ENCODE data around the gene ECI2.
"Not testable (repeated sequence)": the region's sequence is repeated elsewhere in the genome, so short reads cannot be mapped to it uniquely, and the experiment has no call there.

The ECI2 gene

GRCh38 chr6:4101298-4101697, 34.1 kb downstream of the ECI2 start:
- Histone ChIP-seq H3K27me3 (ENCODE audit: insufficient read depth, low read length, poor library complexity) (no peaks in the 10 kb centered on the region), H3K4me1 (ENCODE audit: insufficient read depth, low read length) (no peaks in the 10 kb centered on the region), H3K27ac (ENCODE audit: low read length) (no peak overlapping the region), H3K36me3 (ENCODE audit: insufficient read depth, low read length) (no peaks in the 10 kb centered on the region), H3K4me2 (ENCODE audit: insufficient read depth, low read length) (no peak overlapping the region), H3K4me3 (ENCODE audit: low read depth in 1 of 2, low read length in 2 of 2) (no peak overlapping the region), H2AFZ (ENCODE audit: low read depth, low read length) (no peak overlapping the region), H3K9me3 (ENCODE audit: insufficient read depth, low read length, severe bottlenecking) (no peaks in the 10 kb centered on the region), H3K9ac (ENCODE audit: low read depth, low read length) (no peak overlapping the region), H4K20me1 (ENCODE audit: insufficient read depth, low read length) (no peaks in the 10 kb centered on the region), H3K79me2 (ENCODE audit: insufficient read depth, low read length) (no peaks in the 10 kb centered on the region)
- DNase-seq: no peak
- no peak for ATAC-seq (ENCODE audit: insufficient read depth, low read depth)
- no peak for TF ChIP-seq CTCF (IDR thresholded peaks at IDR 0.05; ENCODE audit: borderline replicate concordance, extremely low read depth, low read length, poor library complexity, severe bottlenecking)
- no peak for TF ChIP-seq EZH2 (IDR thresholded peaks at IDR 0.05; ENCODE audit: borderline replicate concordance, low read depth, low read length, severe bottlenecking)

GRCh38 chr6:4100655-4101054, 34.7 kb downstream of the ECI2 start:
- Histone ChIP-seq H3K4me3 (ENCODE audit: low read depth in 1 of 2, low read length in 2 of 2) (no peak overlapping the region), H4K20me1 (ENCODE audit: insufficient read depth, low read length) (no peaks in the 10 kb centered on the region), H2AFZ (ENCODE audit: low read depth, low read length) (no peak overlapping the region), H3K27ac (ENCODE audit: low read length) (no peak overlapping the region), H3K9ac (ENCODE audit: low read depth, low read length) (no peak overlapping the region), H3K27me3 (ENCODE audit: insufficient read depth, low read length, poor library complexity) (no peaks in the 10 kb centered on the region), H3K4me1 (ENCODE audit: insufficient read depth, low read length) (no peaks in the 10 kb centered on the region), H3K79me2 (ENCODE audit: insufficient read depth, low read length) (no peaks in the 10 kb centered on the region), H3K36me3 (ENCODE audit: insufficient read depth, low read length) (no peaks in the 10 kb centered on the region), H3K9me3 (ENCODE audit: insufficient read depth, low read length, severe bottlenecking) (no peaks in the 10 kb centered on the region), H3K4me2 (ENCODE audit: insufficient read depth, low read length) (no peak overlapping the region)
- no peak for DNase-seq
- TF ChIP-seq CTCF (IDR thresholded peaks at IDR 0.05; ENCODE audit: borderline replicate concordance, extremely low read depth, low read length, poor library complexity, severe bottlenecking) (no peak), EZH2 (IDR thresholded peaks at IDR 0.05; ENCODE audit: borderline replicate concordance, low read depth, low read length, severe bottlenecking) (no peak)
- no peak for ATAC-seq (ENCODE audit: insufficient read depth, low read depth)

GRCh38 chr6:4093288-4093687, 42.1 kb downstream of the ECI2 start:
- no peaks in the 10 kb centered on the region for H3K9me3 ChIP-seq (ENCODE audit: insufficient read depth, low read length, severe bottlenecking)
- ATAC-seq (ENCODE audit: insufficient read depth, low read depth) (no peak), DNase-seq (no peak)
- no peaks in the 10 kb centered on the region for H3K4me1 ChIP-seq (ENCODE audit: insufficient read depth, low read length)
- H3K4me3 ChIP-seq (ENCODE audit: low read depth in 1 of 2, low read length in 2 of 2): no peak overlapping the region
- no peak overlapping the region for H2AFZ ChIP-seq (ENCODE audit: low read depth, low read length)
- H3K4me2 ChIP-seq (ENCODE audit: insufficient read depth, low read length): no peak overlapping the region
- no peaks in the 10 kb centered on the region for H3K36me3 ChIP-seq (ENCODE audit: insufficient read depth, low read length)
- no peak overlapping the region for H3K27ac ChIP-seq (ENCODE audit: low read length)
- no peak for TF ChIP-seq EZH2 (IDR thresholded peaks at IDR 0.05; ENCODE audit: borderline replicate concordance, low read depth, low read length, severe bottlenecking)
- H4K20me1 ChIP-seq (ENCODE audit: insufficient read depth, low read length): no peaks in the 10 kb centered on the region
- no peak overlapping the region for H3K9ac ChIP-seq (ENCODE audit: low read depth, low read length)
- H3K79me2 ChIP-seq (ENCODE audit: insufficient read depth, low read length): no peaks in the 10 kb centered on the region
- no peaks in the 10 kb centered on the region for H3K27me3 ChIP-seq (ENCODE audit: insufficient read depth, low read length, poor library complexity)

GRCh38 chr6:4091941-4092340, 43.4 kb downstream of the ECI2 start:
- Histone ChIP-seq H3K4me1 (ENCODE audit: insufficient read depth, low read length) (no peaks in the 10 kb centered on the region), H3K36me3 (ENCODE audit: insufficient read depth, low read length) (no peaks in the 10 kb centered on the region), H3K27ac (ENCODE audit: low read length) (no peak overlapping the region), H4K20me1 (ENCODE audit: insufficient read depth, low read length) (no peaks in the 10 kb centered on the region), H3K79me2 (ENCODE audit: insufficient read depth, low read length) (no peaks in the 10 kb centered on the region), H2AFZ (ENCODE audit: low read depth, low read length) (no peak overlapping the region), H3K4me2 (ENCODE audit: insufficient read depth, low read length) (no peak overlapping the region), H3K9me3 (ENCODE audit: insufficient read depth, low read length, severe bottlenecking) (no peaks in the 10 kb centered on the region), H3K27me3 (ENCODE audit: insufficient read depth, low read length, poor library complexity) (no peaks in the 10 kb centered on the region), H3K9ac (ENCODE audit: low read depth, low read length) (no peak overlapping the region), H3K4me3 (ENCODE audit: low read depth in 1 of 2, low read length in 2 of 2) (no peak overlapping the region)
- TF ChIP-seq EZH2 (IDR thresholded peaks at IDR 0.05; ENCODE audit: borderline replicate concordance, low read depth, low read length, severe bottlenecking) (no peak), CTCF (IDR thresholded peaks at IDR 0.05; ENCODE audit: borderline replicate concordance, extremely low read depth, low read length, poor library complexity, severe bottlenecking) (no peak)
- DNase-seq (no peak), ATAC-seq (ENCODE audit: insufficient read depth, low read depth) (no peak)

- H3K4me2 ChIP-seq (ENCODE audit: insufficient read depth, low read length); H4K20me1 ChIP-seq (ENCODE audit: insufficient read depth, low read length); H3K9ac ChIP-seq (ENCODE audit: low read depth, low read length); H3K36me3 ChIP-seq (ENCODE audit: insufficient read depth, low read length); H2AFZ ChIP-seq (ENCODE audit: low read depth, low read length); H3K27me3 ChIP-seq (ENCODE audit: insufficient read depth, low read length, poor library complexity); H3K4me1 ChIP-seq (ENCODE audit: insufficient read depth, low read length); DNase-seq; H3K9me3 ChIP-seq (ENCODE audit: insufficient read depth, low read length, severe bottlenecking); ATAC-seq (ENCODE audit: insufficient read depth, low read depth); H3K4me3 ChIP-seq (ENCODE audit: low read depth in 1 of 2, low read length in 2 of 2); H3K27ac ChIP-seq (ENCODE audit: low read length); H3K79me2 ChIP-seq (ENCODE audit: insufficient read depth, low read length): not testable (repeated sequence)
Observed at GRCh38 chr6:4090043-4090442, 45.3 kb downstream of the ECI2 start.

Measured in DND-41 (cell line).